Ishikawa (cell line): ENCODE results near the gene GNL3L.

Source experiments
- CEBPB ChIP-seq: IDR thresholded peaks from 2 replicates; pipeline ENCODE4 v1.6.1; 2012
- CREB1 ChIP-seq: IDR thresholded peaks from 2 replicates; pipeline ENCODE4 v1.6.1; 2012; ENCODE audit warnings: low read depth
- EGR1 ChIP-seq: IDR thresholded peaks from 2 replicates; pipeline ENCODE4 v1.6.1; 2012
- EP300 ChIP-seq: IDR thresholded peaks from 2 replicates; pipeline ENCODE4 v1.6.1; 2012; ENCODE audit warnings: borderline replicate concordance
- FOXM1 ChIP-seq: IDR thresholded peaks from 2 replicates; pipeline ENCODE4 v1.6.1; 2012; ENCODE audit warnings: low read depth, borderline replicate concordance
- NFIC ChIP-seq: IDR thresholded peaks from 2 replicates; pipeline ENCODE4 v1.6.1; 2012
- RAD21 ChIP-seq: IDR thresholded peaks from 2 replicates; pipeline ENCODE4 v1.6.1; 2012; ENCODE audit warnings: low read depth
- TAF1 ChIP-seq: IDR thresholded peaks from 2 replicates; pipeline ENCODE4 v1.6.1; 2012; ENCODE audit warnings: low read depth, mild to moderate bottlenecking
- TCF12 ChIP-seq: IDR thresholded peaks from 2 replicates; pipeline ENCODE4 v1.6.1; 2012; ENCODE audit warnings: low read depth
- TEAD4 ChIP-seq: IDR thresholded peaks from 2 replicates; pipeline ENCODE4 v1.6.1; 2012
- YY1 ChIP-seq: IDR thresholded peaks from 2 replicates; pipeline ENCODE4 v1.6.1; 2012; ENCODE audit warnings: low read depth
- ZBTB7A ChIP-seq: IDR thresholded peaks from 2 replicates; pipeline ENCODE4 v1.6.1; 2012; ENCODE audit warnings: low read depth
- TF ChIP-seq, protein P1 (sequence below): IDR thresholded peaks from 2 replicates; pipeline ENCODE4 v1.6.1; 2012; ENCODE audit warnings: low read depth, mild to moderate bottlenecking
- TF ChIP-seq, protein P2 (sequence below): IDR thresholded peaks from 2 replicates; pipeline ENCODE4 v1.6.1; 2012
- TF ChIP-seq, protein P3 (sequence below): IDR thresholded peaks from 2 replicates; pipeline ENCODE4 v1.6.1; 2012

Gene GNL3L, protein sequence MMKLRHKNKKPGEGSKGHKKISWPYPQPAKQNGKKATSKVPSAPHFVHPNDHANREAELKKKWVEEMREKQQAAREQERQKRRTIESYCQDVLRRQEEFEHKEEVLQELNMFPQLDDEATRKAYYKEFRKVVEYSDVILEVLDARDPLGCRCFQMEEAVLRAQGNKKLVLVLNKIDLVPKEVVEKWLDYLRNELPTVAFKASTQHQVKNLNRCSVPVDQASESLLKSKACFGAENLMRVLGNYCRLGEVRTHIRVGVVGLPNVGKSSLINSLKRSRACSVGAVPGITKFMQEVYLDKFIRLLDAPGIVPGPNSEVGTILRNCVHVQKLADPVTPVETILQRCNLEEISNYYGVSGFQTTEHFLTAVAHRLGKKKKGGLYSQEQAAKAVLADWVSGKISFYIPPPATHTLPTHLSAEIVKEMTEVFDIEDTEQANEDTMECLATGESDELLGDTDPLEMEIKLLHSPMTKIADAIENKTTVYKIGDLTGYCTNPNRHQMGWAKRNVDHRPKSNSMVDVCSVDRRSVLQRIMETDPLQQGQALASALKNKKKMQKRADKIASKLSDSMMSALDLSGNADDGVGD

DNA sequence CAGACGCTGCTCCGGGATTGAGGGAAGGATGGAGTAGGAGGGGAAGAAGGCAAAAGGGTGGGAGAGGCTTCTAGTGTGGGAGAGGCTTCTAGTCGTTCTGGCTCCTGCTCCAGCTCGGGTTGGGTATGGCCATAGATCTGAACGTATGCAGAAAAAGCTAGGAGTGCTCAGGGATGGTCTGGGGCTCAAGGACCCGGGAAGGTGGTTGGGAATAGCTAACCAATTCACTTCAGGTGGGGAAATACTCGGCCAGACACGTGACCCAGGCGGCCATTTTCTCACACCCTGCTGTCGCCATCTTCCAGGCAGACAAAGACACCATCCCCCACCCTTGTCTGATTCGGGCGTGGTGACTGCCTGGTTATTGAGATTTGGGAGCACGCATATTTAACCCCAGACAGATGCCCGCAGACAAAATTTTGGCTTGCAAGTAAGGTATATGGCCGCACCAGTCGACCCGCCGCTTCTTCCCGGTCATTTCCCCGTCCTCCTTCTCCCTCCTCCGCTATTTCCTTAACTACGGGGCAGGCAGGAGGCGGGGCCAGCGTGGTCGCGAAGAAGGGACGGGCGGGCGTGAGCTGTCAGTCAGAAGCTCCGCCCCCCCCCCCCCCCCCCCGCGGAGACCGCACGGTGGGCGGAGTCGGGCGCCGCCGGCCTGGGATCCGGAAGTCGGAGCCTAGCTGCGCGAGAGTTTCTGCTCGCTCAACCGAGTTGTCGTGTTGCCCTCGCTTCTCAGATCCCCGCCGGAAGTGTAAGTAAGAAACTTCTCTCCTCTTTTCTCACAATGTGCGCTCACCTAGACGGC, at the start of gene GNL3L:
GNL3L (plus strand) TSS at position 668 of the 805 bp plus-strand sequence. CDS start 2,348 bp downstream, outside the sequence.
- TF ChIP-seq, protein P1, sequence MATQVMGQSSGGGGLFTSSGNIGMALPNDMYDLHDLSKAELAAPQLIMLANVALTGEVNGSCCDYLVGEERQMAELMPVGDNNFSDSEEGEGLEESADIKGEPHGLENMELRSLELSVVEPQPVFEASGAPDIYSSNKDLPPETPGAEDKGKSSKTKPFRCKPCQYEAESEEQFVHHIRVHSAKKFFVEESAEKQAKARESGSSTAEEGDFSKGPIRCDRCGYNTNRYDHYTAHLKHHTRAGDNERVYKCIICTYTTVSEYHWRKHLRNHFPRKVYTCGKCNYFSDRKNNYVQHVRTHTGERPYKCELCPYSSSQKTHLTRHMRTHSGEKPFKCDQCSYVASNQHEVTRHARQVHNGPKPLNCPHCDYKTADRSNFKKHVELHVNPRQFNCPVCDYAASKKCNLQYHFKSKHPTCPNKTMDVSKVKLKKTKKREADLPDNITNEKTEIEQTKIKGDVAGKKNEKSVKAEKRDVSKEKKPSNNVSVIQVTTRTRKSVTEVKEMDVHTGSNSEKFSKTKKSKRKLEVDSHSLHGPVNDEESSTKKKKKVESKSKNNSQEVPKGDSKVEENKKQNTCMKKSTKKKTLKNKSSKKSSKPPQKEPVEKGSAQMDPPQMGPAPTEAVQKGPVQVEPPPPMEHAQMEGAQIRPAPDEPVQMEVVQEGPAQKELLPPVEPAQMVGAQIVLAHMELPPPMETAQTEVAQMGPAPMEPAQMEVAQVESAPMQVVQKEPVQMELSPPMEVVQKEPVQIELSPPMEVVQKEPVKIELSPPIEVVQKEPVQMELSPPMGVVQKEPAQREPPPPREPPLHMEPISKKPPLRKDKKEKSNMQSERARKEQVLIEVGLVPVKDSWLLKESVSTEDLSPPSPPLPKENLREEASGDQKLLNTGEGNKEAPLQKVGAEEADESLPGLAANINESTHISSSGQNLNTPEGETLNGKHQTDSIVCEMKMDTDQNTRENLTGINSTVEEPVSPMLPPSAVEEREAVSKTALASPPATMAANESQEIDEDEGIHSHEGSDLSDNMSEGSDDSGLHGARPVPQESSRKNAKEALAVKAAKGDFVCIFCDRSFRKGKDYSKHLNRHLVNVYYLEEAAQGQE: no peak
- TF ChIP-seq, protein P2, sequence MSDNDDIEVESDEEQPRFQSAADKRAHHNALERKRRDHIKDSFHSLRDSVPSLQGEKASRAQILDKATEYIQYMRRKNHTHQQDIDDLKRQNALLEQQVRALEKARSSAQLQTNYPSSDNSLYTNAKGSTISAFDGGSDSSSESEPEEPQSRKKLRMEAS: peak; percentile 88
- peak; percentile 75 for TF ChIP-seq TEAD4
- TF ChIP-seq YY1: peak; percentile 95
- no peak; the same call in 1 of the 2 replicates for TF ChIP-seq TAF1
- TF ChIP-seq, protein P3, sequence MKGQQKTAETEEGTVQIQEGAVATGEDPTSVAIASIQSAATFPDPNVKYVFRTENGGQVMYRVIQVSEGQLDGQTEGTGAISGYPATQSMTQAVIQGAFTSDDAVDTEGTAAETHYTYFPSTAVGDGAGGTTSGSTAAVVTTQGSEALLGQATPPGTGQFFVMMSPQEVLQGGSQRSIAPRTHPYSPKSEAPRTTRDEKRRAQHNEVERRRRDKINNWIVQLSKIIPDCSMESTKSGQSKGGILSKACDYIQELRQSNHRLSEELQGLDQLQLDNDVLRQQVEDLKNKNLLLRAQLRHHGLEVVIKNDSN: peak; percentile 92
- TF ChIP-seq EGR1: peak; percentile 37; the same call in 1 of the 2 replicates
- TF ChIP-seq TCF12: no peak
- no peak for TF ChIP-seq NFIC

DNA sequence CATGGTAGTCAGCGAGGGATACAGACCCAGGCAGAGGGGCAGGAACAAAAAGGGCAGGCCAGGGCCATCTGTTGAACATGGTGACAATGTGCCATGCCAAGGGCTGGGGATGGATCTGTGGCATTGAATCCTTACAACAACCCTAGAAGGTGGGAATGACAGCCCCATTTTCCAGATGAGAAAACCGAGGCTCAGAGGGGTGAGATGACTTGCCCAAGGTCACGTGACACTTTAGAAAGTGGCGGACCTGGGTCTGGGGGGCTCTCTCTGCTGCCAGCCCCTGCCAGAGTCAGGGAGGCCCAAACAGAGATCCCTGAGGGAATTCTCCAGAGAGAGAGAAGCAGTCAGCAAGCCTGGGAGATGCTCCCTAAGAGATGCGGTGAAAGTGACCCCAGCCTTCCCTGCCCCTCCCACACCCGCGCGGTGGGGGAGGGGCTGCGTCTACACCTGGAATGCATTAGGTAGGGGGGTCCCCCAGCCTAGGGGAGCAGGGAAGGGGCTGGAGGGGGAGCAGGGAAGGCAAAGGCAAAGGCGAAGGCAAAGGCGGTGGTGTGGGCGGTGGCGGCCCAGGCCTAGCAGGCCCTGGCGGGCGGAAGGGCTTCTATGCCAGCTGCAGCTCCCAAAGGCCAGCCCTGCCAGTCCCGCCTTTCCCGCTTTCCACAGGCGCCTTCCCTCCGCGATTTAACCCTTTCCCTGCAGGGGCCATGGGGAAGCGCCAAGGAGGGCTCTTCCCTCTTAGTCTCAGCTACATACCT, 47.0 kb upstream of the GNL3L start:
- TF ChIP-seq TCF12: no peak
- no peak for TF ChIP-seq CEBPB

DNA sequence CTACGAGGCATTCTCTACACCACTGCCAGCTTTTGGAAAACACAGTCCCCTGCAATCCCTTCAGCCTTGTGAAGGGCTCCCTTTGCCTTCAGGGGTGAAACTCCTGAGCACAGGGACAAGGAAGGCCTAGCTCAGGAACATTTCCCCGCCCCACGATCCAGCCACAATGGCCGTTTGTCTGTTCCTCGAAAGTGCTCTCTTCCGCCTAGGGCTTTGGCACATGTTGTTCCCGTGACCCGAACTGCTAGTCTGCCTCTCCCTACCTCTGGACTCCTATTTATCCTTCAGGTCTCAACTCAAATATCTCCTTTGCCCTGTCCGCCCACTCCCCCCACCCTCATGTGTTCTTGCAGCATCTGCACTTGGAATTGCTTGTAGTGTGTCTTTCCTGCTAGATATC, 46.1 kb upstream of the GNL3L start:
- TF ChIP-seq CEBPB (no peak), RAD21 (no peak), YY1 (no peak), TAF1 (no peak), TCF12 (no peak), EGR1 (no peak), NFIC (no peak), EP300 (no peak), TEAD4 (no peak), ZBTB7A (no peak), CREB1 (no peak), FOXM1 (no peak)
- TF ChIP-seq, protein P3: no peak
- TF ChIP-seq, protein P1: no peak
- TF ChIP-seq, protein P2: no peak

DNA sequence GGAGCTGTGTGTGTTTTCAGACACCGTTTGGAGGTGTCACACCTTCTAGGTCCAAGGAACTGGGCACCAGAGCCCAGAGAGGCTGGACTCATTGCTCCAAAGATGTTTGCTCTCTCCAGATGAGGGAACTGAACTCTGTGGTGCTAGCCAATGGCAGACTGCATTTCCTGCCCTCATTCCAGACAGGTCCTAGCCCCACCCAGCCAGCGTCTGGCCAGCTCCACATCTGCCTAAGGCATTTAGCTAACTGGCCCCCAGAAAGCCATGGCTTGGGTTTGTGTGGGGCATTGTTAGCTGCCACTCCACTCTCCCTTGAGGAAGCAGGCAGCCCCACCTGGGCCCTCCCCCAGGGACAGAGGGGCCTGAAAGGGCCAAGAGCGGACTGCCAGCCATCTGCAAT, 45.4 kb upstream of the GNL3L start:
- TF ChIP-seq TAF1 (no peak), TCF12 (no peak), CEBPB (no peak), ZBTB7A (no peak), NFIC (no peak), FOXM1 (no peak), RAD21 (no peak), TEAD4 (no peak), CREB1 (no peak), EP300 (no peak)
- TF ChIP-seq, protein P1: no peak
- TF ChIP-seq, protein P2: no peak
